Raji (cell line): ENCODE measurements around the gene PPFIA2.

Experiments used
- POLR2A ChIP-seq: IDR thresholded peaks from 2 replicates; pipeline ENCODE4 v1.6.1; 2011; ENCODE audit warnings: low read depth, low read length, control low read depth; ENCODE audit not compliant: insufficient read depth

The PPFIA2 gene

GRCh38 chr12:81759190-81760051, at the start of gene PPFIA2:
Gene PPFIA2, minus strand, starts transcription at chr12:81759350.
- TF ChIP-seq POLR2A, result no peak

- no peak for TF ChIP-seq POLR2A
These were observed 41.4 kb upstream of the PPFIA2 start for GRCh38 chr12:81800298-81801148.

- TF ChIP-seq POLR2A, result no peak
These were observed 39.1 kb upstream of the PPFIA2 start for GRCh38 chr12:81798294-81798693.

GRCh38 chr12:81797100-81797499, 38.0 kb upstream of the PPFIA2 start:
- no peak for TF ChIP-seq POLR2A

GRCh38 chr12:81792666-81793065, 33.5 kb upstream of the PPFIA2 start:
- TF ChIP-seq POLR2A, result no peak

- TF ChIP-seq POLR2A, result no peak
These were observed 20.1 kb upstream of the PPFIA2 start for GRCh38 chr12:81779216-81779615.

- TF ChIP-seq POLR2A, result no peak
These were observed 19.6 kb upstream of the PPFIA2 start for GRCh38 chr12:81778719-81779118.

- no peak for TF ChIP-seq POLR2A
These were observed 545 bp downstream of the PPFIA2 start for GRCh38 chr12:81758421-81759189.

- no peak for TF ChIP-seq POLR2A
These were observed 1.3 kb downstream of the PPFIA2 start for GRCh38 chr12:81757731-81758365.

- no peak for TF ChIP-seq POLR2A
These were observed 29.4 kb downstream of the PPFIA2 start for GRCh38 chr12:81729781-81730180.

GRCh38 chr12:81727391-81727790, 31.8 kb downstream of the PPFIA2 start:
- TF ChIP-seq POLR2A, result no peak

GRCh38 chr12:81726634-81727033, 32.5 kb downstream of the PPFIA2 start:
- TF ChIP-seq POLR2A, result no peak

- TF ChIP-seq POLR2A, result no peak
These were observed 35.8 kb downstream of the PPFIA2 start for GRCh38 chr12:81723361-81723760.

GRCh38 chr12:81722004-81722403, 37.1 kb downstream of the PPFIA2 start:
- TF ChIP-seq POLR2A, result no peak

GRCh38 chr12:81718616-81719015, 40.5 kb downstream of the PPFIA2 start:
- no peak for TF ChIP-seq POLR2A
